Esophagus squamous epithelium (tissue), 4 donors: ENCODE results near the gene ADI1.

Source experiments
- CTCF ChIP-seq, 6 experiments: fragments of 450-650 bp in 4 of 6; fragments of 200-600 bp in 2 of 6; sonication (generic) in 2 of 6; IDR thresholded peaks; one replicate each; pipeline ENCODE4 v1.5.1; 2016 to 2019; ENCODE audit warnings: antibody characterized with exemption in 6 of 6, mild to moderate bottlenecking in 4 of 6, moderate library complexity in 4 of 6
- POLR2A ChIP-seq, 4 donors: fragments of 450-650 bp; IDR thresholded peaks; one replicate each; pipeline ENCODE4 v1.6.1; 2017; ENCODE audit warnings: antibody characterized with exemption in 4 of 4, mild to moderate bottlenecking in 4 of 4, moderate library complexity in 3 of 4

GRCh38 chr2:3470856-3471737 is 48.2 kb downstream of the ADI1 start:
- TF ChIP-seq CTCF (IDR thresholded peaks at IDR 0.05), result no peak
- no peak for TF ChIP-seq POLR2A (IDR thresholded peaks at IDR 0.05)
